Germinal center (tissue), 1 donor: ENCODE data around the gene METAP1D.
"Not testable (repeated sequence)": the region's sequence is repeated elsewhere in the genome, so short reads cannot be mapped to it uniquely, and the experiment has no call there.

Experiments
- DNase-seq: peaks from one replicate; pipeline ENCODE4 v3.0.0; 2012; ENCODE audit warnings: mixed read lengths, low spot score

Gene METAP1D

GRCh38 chr2:171997031-171997430 is 2.7 kb upstream of the METAP1D start:
- not testable (repeated sequence) for DNase-seq

GRCh38 chr2:171999161-171999560 is 592 bp upstream of the METAP1D start:
- peak; percentile 5 for DNase-seq

- no peak for DNase-seq
Observed at GRCh38 chr2:172000696-172001361, 1.1 kb downstream of the METAP1D start.

DNA sequence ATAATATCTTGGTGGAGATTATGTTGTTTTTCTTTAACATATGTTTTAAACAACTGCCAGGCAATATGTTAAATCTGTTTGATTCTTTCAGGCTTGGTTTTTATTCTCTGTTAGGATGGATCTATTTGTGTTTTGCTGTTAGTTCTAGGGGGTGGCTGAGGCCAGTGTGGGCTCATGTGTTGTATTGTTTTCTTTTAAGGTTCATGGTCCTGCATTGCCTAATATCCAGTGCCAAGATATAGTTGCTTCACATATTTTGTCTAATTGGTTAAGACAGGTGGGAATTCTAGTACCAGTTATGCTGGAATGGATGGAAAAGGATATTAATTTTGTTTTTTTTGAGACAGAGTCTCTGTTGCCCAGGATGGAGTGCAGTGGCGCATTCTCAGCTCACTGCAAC is 7.6 kb downstream of the METAP1D start:
- DNase-seq = no peak

GRCh38 chr2:172009823-172010222 is 10.1 kb downstream of the METAP1D start:
- no peak for DNase-seq

GRCh38 chr2:172011812-172012575 is 12.2 kb downstream of the METAP1D start:
- DNase-seq = no peak

DNA sequence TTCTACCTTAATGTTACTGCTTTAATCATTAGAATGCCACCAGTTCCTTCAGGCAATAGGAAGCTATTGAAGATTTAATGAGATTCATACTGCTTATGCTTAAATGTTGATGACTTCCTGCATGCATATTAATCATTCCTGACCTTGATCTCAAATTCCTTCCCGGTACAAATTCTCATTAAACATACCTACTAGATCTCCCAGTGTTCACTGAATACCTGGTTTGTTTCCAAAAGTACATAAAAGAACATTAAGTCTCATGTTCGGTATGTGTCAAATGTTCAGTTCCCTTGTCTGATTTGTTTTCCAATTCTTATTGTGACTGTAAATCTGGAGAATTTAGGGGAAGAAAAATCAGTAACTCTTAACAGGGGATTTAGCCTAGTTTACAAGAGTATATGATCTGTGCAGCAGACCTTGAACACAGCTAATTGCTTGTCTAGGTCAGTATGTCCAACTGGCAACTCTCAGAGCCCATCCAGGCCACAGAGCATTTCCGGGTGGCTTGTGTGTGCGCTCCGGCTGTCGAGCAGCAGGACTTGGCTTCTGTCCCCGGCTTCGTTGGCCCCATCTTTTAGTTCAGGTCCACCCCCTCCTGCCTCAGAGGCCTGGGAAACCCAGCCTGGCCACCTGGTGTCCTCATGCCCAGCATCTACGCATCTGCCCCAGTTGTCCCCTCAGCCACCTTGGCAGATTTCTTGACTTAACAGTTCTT is 13.1 kb downstream of the METAP1D start:
- DNase-seq = no peak

DNA sequence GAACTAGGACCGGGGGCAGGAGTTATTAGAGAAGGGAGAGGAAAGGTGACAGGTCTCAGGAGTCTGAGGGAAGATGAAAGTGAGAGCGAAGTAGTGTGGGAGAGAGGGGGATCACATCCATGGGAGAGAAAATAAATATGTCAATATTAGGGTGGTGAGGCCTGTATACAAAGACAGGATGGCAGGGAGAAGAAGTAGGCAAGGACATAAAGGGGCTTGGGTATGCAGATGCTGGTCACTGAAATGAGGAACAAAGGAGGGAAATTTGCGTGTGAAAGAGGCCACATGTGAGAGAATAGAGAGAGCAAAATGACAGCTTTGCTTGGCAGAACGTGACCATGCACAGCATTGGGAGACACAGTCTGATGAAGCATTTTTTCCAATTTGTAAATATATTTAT is 13.6 kb downstream of the METAP1D start:
- DNase-seq = peak; percentile 11

- DNase-seq = no peak
Observed at GRCh38 chr2:172021074-172021931, 21.6 kb downstream of the METAP1D start.

GRCh38 chr2:172021955-172022354 is 22.2 kb downstream of the METAP1D start:
- no peak for DNase-seq

- no peak for DNase-seq
Observed at GRCh38 chr2:172031536-172031935, 31.8 kb downstream of the METAP1D start.

DNA sequence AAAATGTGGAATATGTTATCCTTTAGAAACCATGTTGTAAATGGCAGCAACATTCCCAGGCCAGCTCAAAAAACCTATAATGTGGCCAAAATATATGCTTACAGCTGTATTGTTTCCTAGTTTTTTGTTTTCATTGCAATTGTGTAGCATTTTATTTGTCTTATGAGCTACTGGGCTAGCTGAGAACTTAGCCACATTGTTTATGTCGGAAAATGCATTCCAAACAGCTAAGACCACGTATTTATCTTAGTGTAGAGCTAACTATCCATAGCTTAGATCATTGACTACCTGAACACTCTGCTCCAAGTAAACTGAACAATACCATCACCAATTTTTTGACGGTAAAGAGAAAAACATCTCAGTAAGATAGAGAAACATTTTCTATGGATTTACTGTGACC is 38.4 kb downstream of the METAP1D start:
- no peak for DNase-seq

DNA sequence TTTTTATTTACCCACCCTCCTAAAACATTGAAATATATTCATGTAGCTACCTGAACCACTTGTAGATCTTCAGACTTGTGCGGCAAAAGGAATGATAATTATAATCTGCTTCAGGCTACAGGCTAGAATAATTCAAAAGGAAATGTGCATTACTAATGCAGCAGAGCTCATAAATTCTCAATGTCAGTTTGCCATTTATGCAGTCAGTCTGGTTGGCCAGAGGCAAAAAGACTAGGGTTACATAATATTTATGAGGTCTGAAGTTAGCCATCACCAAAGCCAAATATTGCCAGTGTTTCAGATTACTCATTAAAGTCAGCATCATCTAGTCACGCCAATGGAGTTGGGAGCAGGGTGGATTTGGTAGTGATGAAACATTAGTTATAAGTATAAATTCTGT is 38.9 kb downstream of the METAP1D start:
- no peak for DNase-seq

DNA sequence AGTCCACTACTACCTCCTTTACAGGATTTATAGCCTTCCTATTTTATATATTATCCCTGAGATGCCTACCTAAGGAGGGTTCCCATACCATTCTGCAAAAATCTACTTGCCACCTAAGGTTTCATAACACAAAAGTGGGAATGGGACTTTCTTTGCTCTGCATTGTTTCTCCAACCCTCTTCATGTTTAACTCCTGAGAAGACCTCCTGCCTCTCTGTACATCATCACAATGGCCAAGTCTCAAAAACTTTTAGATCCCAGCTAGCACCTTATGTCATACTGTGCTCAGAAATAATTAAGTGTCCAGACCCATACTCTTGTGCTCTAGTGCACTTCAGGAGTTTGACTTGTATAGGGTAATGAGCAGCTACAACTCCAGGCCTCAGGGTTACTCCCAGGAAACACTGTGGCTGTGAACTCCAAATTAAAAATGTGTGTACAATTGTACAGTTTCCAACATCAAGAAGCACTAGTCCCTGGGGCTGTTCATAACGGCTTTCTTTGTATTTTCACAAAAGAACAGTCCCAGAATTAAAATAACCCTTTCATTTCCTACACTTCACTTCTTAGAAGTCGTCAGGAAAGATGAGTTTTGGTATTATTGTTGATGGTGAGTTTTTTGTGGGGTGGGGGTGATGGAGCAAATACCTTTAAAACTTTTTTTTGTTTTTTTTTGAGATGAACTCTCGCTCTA is 39.4 kb downstream of the METAP1D start:
- no peak for DNase-seq

DNA sequence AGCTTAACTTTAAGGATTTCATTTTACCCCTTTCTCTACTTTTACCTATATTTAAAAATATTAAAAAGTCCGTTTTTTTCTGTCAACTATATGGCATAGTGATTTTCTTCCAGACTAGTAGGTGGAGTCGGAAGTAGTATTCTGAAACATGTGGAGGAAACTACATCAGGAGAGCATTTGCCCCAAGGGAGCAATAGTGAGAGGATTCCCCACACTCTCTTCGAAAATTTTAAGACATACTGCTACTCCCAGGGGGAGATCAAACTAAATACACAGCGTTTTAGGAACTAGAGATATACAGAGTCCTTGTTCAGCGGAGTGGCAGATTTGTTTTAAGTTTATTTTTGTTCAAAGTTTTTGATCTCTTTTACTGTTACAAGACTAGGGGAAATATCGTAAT is 40.6 kb downstream of the METAP1D start:
- DNase-seq = no peak

GRCh38 chr2:172046080-172046678 is 46.4 kb downstream of the METAP1D start:
- no peak for DNase-seq

DNA sequence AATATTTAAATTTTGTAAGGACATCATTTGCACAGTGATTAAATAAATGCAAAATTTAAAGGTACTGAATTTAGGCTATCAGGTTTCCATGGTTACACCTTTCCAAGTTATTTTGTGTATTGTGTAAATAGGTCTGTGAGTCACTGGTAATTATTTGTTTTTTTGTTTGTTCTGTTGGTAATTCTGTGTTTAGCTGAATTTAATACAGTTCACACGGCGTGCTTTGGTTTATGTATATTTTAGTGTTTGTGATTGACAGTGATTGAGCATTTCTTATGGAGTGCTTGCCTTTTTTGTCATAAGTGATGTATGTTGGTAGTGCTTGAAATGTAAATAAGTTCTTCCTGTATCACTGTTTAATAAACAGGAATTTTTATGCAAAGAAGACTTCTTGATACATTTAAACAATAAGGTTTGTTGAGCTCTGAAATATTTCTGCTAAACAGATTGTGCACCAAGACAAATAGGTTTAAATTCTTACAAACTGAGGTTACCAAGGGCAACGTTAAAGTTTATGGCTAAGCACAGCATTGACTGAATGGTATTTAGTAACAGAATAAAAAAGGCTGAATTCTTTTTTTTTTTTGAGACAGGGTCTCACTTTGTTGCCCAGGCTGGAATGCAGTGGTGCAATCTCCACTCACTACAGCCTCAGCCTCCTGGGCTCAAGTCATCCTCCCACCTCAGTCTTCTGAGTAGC is 47.3 kb downstream of the METAP1D start:
- no peak for DNase-seq

DNA sequence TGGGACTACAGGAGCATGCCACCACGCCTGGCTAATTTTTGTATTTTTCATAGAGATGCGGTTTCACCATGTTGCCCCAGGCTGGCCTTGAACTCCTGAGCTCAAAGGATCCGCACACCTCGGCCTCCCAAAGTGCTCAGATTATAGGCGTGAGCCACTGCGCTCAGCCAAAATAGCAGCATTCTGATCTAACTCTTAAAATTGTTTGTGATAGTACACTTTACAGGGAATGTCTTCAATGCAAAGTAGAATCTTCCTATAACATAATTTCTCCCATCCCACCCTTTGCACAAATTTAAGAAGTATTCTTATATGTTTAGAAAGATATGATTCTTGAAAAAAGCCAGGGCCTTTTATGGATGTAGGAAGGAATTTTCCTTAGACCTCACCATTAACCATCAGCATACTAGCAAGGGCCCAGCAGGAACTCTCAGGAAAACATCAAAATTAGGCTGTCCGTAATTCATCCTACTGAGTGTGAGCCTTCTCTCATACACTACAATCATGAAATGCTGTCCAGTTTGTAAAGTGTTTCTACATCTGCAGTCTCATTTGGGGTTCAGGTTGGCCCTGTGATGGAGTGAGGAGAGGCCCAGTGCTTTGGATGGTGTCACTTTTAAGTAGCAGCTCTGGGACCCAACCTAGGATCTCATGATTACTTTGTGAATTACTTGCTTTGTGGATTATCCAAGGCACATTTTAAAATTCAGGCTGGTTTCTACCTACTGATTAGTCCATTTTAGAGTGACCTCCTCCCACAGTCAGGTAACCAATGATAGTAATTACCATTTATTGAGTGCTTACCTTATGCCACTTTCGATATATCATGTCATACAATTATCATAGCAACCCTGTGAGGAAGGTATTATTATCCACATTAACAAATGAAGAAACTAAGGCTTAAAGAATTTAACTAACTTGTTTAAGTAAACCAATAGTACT is 48.1 kb downstream of the METAP1D start:
- no peak for DNase-seq
